ENCODE measurements around the gene CLEC16A.

GRCh38 chr16:10936272-10936984 is 7.9 kb upstream of the CLEC16A start:
- TF ChIP-seq CTCF (IDR thresholded peaks at IDR 0.05) (no peak), EZH2phosphoT487 (IDR thresholded peaks at IDR 0.05) (no peak)
